ENCODE measurements around the gene SRXN1. TPM values are rescaled to one million over a fixed set of nuclear protein-coding genes. Genes with fewer than 3 reads are reported as not detected.

The SRXN1 gene
- polyA plus RNA-seq, 3 donors: 12.0 to 14.0 (median 12.8) TPM

GRCh38 chr20:663315-664090, 10.5 kb upstream of the SRXN1 start:
- no peak for DNase-seq (ENCODE audit: extremely low read depth in 1 of 11, low read depth in 9 of 11, low spot score in 4 of 11)

GRCh38 chr20:662277-663192, 9.5 kb upstream of the SRXN1 start:
- DNase-seq (ENCODE audit: extremely low read depth in 1 of 11, low read depth in 9 of 11, low spot score in 4 of 11): no peak

- DNase-seq (ENCODE audit: extremely low read depth in 1 of 11, low read depth in 9 of 11, low spot score in 4 of 11): no peak
Observed at GRCh38 chr20:661474-662270, 8.7 kb upstream of the SRXN1 start.

GRCh38 chr20:658731-659291, 5.8 kb upstream of the SRXN1 start:
- DNase-seq (ENCODE audit: extremely low read depth in 1 of 11, low read depth in 9 of 11, low spot score in 4 of 11): no peak

GRCh38 chr20:658202-658601, 5.2 kb upstream of the SRXN1 start:
- no peak for DNase-seq (ENCODE audit: extremely low read depth in 1 of 11, low read depth in 9 of 11, low spot score in 4 of 11)

- no peak for DNase-seq (ENCODE audit: extremely low read depth in 1 of 11, low read depth in 9 of 11, low spot score in 4 of 11)
Observed at GRCh38 chr20:655726-656624, 3.0 kb upstream of the SRXN1 start.

- DNase-seq (ENCODE audit: extremely low read depth in 1 of 11, low read depth in 9 of 11, low spot score in 4 of 11): no peak
Observed at GRCh38 chr20:654417-654750, 1.4 kb upstream of the SRXN1 start.

GRCh38 chr20:653590-654416, 803 bp upstream of the SRXN1 start:
- no peak for DNase-seq (ENCODE audit: extremely low read depth in 1 of 11, low read depth in 9 of 11, low spot score in 4 of 11)

- no peak for DNase-seq (ENCODE audit: extremely low read depth in 1 of 11, low read depth in 9 of 11, low spot score in 4 of 11)
Observed at GRCh38 chr20:652615-653109, 338 bp downstream of the SRXN1 start.

GRCh38 chr20:651713-652614, 1.0 kb downstream of the SRXN1 start:
- DNase-seq (ENCODE audit: extremely low read depth in 1 of 11, low read depth in 9 of 11, low spot score in 4 of 11): no peak

GRCh38 chr20:650954-651353, 2.0 kb downstream of the SRXN1 start:
- no peak for DNase-seq (ENCODE audit: extremely low read depth in 1 of 11, low read depth in 9 of 11, low spot score in 4 of 11)

GRCh38 chr20:650281-650680, 2.7 kb downstream of the SRXN1 start:
- no peak for DNase-seq (ENCODE audit: extremely low read depth in 1 of 11, low read depth in 9 of 11, low spot score in 4 of 11)

- DNase-seq (ENCODE audit: extremely low read depth in 1 of 11, low read depth in 9 of 11, low spot score in 4 of 11): no peak
Observed at GRCh38 chr20:647479-648019, 5.5 kb downstream of the SRXN1 start.

GRCh38 chr20:646868-647233, 6.1 kb downstream of the SRXN1 start:
- no peak for DNase-seq (ENCODE audit: extremely low read depth in 1 of 11, low read depth in 9 of 11, low spot score in 4 of 11)

GRCh38 chr20:646107-646867, 6.7 kb downstream of the SRXN1 start:
- DNase-seq (ENCODE audit: extremely low read depth in 1 of 11, low read depth in 9 of 11, low spot score in 4 of 11): no peak

Data from renal cortex interstitium (tissue), 11 donors.